Measurements from ENCODE around the gene DNAH1. TPM values are rescaled to one million over a fixed set of nuclear protein-coding genes. Genes with fewer than 3 reads are reported as not detected.

The DNAH1 gene
- total and polyA plus RNA-seq, 2 of the 4 experiments (the other 2 are of a cell fraction), result 2.0 to 4.0 TPM

DNA sequence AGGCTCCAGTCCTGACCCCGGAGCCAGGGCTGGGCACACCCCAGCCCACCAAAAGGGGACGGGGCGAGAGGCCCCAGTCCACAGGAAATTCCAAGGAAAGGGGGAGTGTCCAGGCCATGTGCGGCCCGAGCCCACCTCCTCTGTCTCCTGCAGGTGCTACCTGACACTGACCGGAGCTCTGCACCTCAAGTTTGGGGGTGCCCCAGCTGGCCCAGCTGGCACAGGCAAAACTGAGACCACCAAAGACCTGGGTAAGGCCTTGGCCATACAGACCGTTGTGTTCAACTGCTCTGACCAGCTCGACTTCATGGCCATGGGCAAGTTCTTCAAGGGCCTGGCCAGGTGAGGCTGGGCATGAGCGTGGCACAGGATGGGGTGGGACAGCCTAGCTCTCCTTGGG, 44.9 kb downstream of the DNAH1 start:
- Histone ChIP-seq H2BK15ac (ENCODE audit: low read depth, low read length) (no peak overlapping the region), H3K18ac (ENCODE audit: low read depth, low read length) (no peak overlapping the region), H4K8ac (ENCODE audit: low read depth in 2 of 2, low read length in 2 of 2) (no peak overlapping the region), H2AK5ac (ENCODE audit: low read depth, low read length) (no peak overlapping the region), H3K79me1 (ENCODE audit: low read depth in 1 of 2, low read length in 2 of 2) (no peaks in the 10 kb centered on the region), H3K14ac (replicated peaks; ENCODE audit: low read depth, low read length) (no peak overlapping the region), H3K9ac (ENCODE audit: low read depth, low read length) (no peak overlapping the region), H4K5ac (ENCODE audit: low read depth, low read length) (no peak overlapping the region), H4K20me1 (ENCODE audit: insufficient read depth, low read length) (no peaks in the 10 kb centered on the region), H2AK9ac (replicated peaks; ENCODE audit: low read depth, low read length, poor library complexity) (peak overlapping the region; percentile 40), H3K56ac (ENCODE audit: extremely low read depth, insufficient read depth, low read length) (no peak overlapping the region), H3K4me1 (ENCODE audit: control insufficient read depth, insufficient read depth, low read length) (no peaks in the 10 kb centered on the region), H2AFZ (replicated peaks; ENCODE audit: low read length, poor library complexity) (no peak overlapping the region), H3K4me3 (ENCODE audit: insufficient read depth, low read depth, low read length) (no peak overlapping the region), H3K27ac (ENCODE audit: insufficient read depth, low read length) (no peak overlapping the region), H3K27me3 (ENCODE audit: control insufficient read depth, insufficient read depth, low read length) (no peaks in the 10 kb centered on the region), H4K91ac (ENCODE audit: insufficient read depth, low read depth, low read length) (no peak overlapping the region), H3K23ac (ENCODE audit: low read depth, low read length) (no peak overlapping the region), H2BK120ac (ENCODE audit: low read depth, low read length) (no peak overlapping the region), H3K4me2 (ENCODE audit: low read depth, low read length) (no peak overlapping the region), H3K9me1 (ENCODE audit: insufficient read depth, low read length) (no peaks in the 10 kb centered on the region; the same call in 1 of the 2 replicates), H2BK20ac (ENCODE audit: low read depth, low read length) (no peak overlapping the region), H3K4ac (ENCODE audit: low read depth, low read length) (no peak overlapping the region), H2BK5ac (ENCODE audit: low read depth, low read length, poor library complexity, severe bottlenecking) (no peak overlapping the region), H3K9me3 (ENCODE audit: control insufficient read depth, insufficient read depth, low read length) (no peaks in the 10 kb centered on the region), H3K36me3 (ENCODE audit: control insufficient read depth, insufficient read depth, low read length) (peaks cover 11% of the 10 kb centered on the region; the same call in 1 of the 2 replicates)
- in situ Hi-C loops (cut with MboI; ENCODE audit: low sequenced_read_pairs) (no loop called here), dilution Hi-C loops (cut with HindIII; ENCODE audit: low sequenced_read_pairs, unreplicated experiment) (no loop called here), intact Hi-C loops (cut with micrococcal nuclease) (no loop called here)
- BruUV-seq (replicated peaks), result no TSS peak
- WGBS, 2 experiments (ENCODE audit: extremely low coverage in 2 of 2, insufficient read length in 1 of 2), result 80% methylated on average over 4 of the region's 9 CpGs; no CpG with 5 or more reads in 1 of the 2 experiments
- ATAC-seq (ENCODE audit: low read depth) (no peak), DNase-seq (no peak)
- ChIA-PET POLR2A (ENCODE audit: unreplicated experiment) (no interaction called here), CTCF (interaction anchor here (1.1 kb wide), 1 partner anchor 141 kb away, joined by 4 read pairs; no protein-coding TSS in a partner anchor)
- TF ChIP-seq FOS (IDR thresholded peaks at IDR 0.05; ENCODE audit: low read depth, low read length) (no peak), CHD1 (IDR thresholded peaks at IDR 0.05; ENCODE audit: low read depth, low read length) (no peak), BHLHE40 (IDR thresholded peaks at IDR 0.05; ENCODE audit: low read depth, low read length) (no peak), POLR2A (IDR thresholded peaks at IDR 0.05; ENCODE audit: low read depth, low read length) (no peak), RFX5 (IDR thresholded peaks at IDR 0.05; ENCODE audit: low read depth, low read length) (no peak)
